ENCODE results near the gene CDC16.

CDC16 gene

GRCh38 chr13:114303700-114304327 lies 69.1 kb downstream of the CDC16 start:
- no peak for DNase-seq (ENCODE audit: low spot score)

- no peak for DNase-seq (ENCODE audit: low spot score)
Measured at GRCh38 chr13:114304346-114305034, 69.8 kb downstream of the CDC16 start.

GRCh38 chr13:114309086-114309485 lies 74.4 kb downstream of the CDC16 start:
- DNase-seq (ENCODE audit: low spot score), result no peak

- no peak for DNase-seq (ENCODE audit: low spot score)
Measured at GRCh38 chr13:114309806-114310410, 75.2 kb downstream of the CDC16 start.

- DNase-seq (ENCODE audit: low spot score), result no peak
Measured at GRCh38 chr13:114310956-114311355, 76.3 kb downstream of the CDC16 start.

GRCh38 chr13:114311387-114311786 lies 76.7 kb downstream of the CDC16 start:
- DNase-seq (ENCODE audit: low spot score), result no peak

GRCh38 chr13:114311908-114312307 lies 77.2 kb downstream of the CDC16 start:
- DNase-seq (ENCODE audit: low spot score), result no peak

GRCh38 chr13:114313061-114313860 lies 78.6 kb downstream of the CDC16 start:
- DNase-seq (ENCODE audit: low spot score), result no peak

GRCh38 chr13:114314074-114314912 lies 79.6 kb downstream of the CDC16 start, which contains the start of gene CHAMP1:
Gene CHAMP1 (plus strand): TSS chr13:114314503. CDS start chr13:114323843, 9,340 bp downstream.
- peak; percentile 85 for DNase-seq (ENCODE audit: low spot score)

GRCh38 chr13:114315074-114315785 lies 80.5 kb downstream of the CDC16 start:
- DNase-seq (ENCODE audit: low spot score), result no peak

GRCh38 chr13:114318624-114319023 lies 83.9 kb downstream of the CDC16 start:
- DNase-seq (ENCODE audit: low spot score), result no peak

GRCh38 chr13:114319441-114319913 lies 84.8 kb downstream of the CDC16 start:
- DNase-seq (ENCODE audit: low spot score), result no peak

- no peak for DNase-seq (ENCODE audit: low spot score)
Measured at GRCh38 chr13:114320065-114320464, 85.4 kb downstream of the CDC16 start.

GRCh38 chr13:114321256-114321655 lies 86.6 kb downstream of the CDC16 start:
- DNase-seq (ENCODE audit: low spot score), result no peak
